ENCODE measurements around the gene ZBTB20. TPM values are rescaled to one million over a fixed set of nuclear protein-coding genes. Genes with fewer than 3 reads are reported as not detected.

The ZBTB20 gene
- total RNA-seq, 1 donor from 2014 or later: 3.9 TPM

DNA sequence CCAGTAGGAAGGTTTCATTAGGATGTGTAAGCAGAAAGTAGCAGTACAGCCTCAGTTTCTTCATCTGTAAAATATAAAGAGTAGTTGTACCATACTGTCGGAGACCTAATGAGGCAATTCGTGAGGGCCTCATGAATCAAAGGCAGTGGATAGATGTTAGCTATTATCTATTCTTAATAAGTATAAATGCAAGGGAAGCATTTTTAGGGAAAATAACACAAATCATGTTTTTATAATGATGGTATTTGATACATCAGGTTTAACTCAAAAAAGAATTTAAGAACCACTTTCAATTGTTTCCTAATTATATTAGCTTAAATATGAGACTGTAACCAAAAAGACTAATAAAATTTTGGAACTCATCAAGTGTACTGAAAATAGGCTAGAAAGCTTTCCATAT is 309.1 kb downstream of the ZBTB20 start:
- TF ChIP-seq, protein P1, sequence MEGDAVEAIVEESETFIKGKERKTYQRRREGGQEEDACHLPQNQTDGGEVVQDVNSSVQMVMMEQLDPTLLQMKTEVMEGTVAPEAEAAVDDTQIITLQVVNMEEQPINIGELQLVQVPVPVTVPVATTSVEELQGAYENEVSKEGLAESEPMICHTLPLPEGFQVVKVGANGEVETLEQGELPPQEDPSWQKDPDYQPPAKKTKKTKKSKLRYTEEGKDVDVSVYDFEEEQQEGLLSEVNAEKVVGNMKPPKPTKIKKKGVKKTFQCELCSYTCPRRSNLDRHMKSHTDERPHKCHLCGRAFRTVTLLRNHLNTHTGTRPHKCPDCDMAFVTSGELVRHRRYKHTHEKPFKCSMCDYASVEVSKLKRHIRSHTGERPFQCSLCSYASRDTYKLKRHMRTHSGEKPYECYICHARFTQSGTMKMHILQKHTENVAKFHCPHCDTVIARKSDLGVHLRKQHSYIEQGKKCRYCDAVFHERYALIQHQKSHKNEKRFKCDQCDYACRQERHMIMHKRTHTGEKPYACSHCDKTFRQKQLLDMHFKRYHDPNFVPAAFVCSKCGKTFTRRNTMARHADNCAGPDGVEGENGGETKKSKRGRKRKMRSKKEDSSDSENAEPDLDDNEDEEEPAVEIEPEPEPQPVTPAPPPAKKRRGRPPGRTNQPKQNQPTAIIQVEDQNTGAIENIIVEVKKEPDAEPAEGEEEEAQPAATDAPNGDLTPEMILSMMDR (IDR thresholded peaks at IDR 0.05; ENCODE audit: insufficient read depth, low read length, severe bottlenecking): no peak
- no peak overlapping the region for H3K4me3 ChIP-seq (ENCODE audit: low read depth, low read length)
- no peaks in the 10 kb centered on the region for H3K36me3 ChIP-seq (ENCODE audit: control insufficient read depth, insufficient read depth, low read length)
- FAIRE-seq (no peak), DNase-seq (ENCODE audit: low read depth) (no peak)
- no peaks in the 10 kb centered on the region for H3K27me3 ChIP-seq (ENCODE audit: control insufficient read depth, insufficient read depth, low read length)

DNA sequence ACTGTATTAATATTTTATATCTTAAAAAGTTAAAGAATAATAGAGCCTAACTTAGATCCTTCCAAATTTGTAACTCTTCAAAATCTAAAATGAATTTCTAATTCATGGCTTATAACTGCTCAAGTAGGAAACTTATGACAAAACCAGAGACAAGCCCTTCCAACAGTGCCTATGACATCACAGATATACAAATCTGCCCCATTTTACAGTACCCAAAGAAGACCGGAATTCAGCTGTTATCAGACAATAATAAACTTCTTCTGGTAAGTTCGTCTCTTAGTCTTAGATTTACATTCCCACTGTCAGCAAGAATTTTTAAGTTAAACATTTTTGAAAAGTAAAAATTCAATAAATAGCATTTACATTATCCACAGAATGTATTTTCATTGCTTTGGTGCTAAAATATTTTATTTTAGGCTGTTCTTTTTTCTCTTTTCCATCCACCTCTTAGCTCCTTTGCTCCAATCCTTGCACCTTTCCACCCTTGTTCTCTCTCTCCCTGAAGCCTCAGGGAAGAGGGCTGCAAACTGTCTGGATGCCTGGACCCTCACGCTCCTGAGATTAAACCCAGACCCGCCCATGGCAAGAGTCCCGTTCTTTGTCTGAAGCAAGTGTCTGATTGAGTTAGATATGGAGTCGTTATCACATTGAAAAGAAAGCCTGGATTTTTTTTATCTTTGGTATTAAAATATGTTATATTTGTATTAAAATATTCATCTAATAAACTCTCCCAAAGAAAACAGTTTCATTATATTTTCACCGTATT is 312.7 kb downstream of the ZBTB20 start:
- Histone ChIP-seq H3K4me3 (ENCODE audit: low read depth, low read length) (no peak overlapping the region), H3K36me3 (ENCODE audit: control insufficient read depth, insufficient read depth, low read length) (no peaks in the 10 kb centered on the region), H3K27me3 (ENCODE audit: control insufficient read depth, insufficient read depth, low read length) (no peaks in the 10 kb centered on the region)
- TF ChIP-seq, protein P1 (IDR thresholded peaks at IDR 0.05; ENCODE audit: insufficient read depth, low read length, severe bottlenecking): no peak
- DNase-seq (ENCODE audit: low read depth) (no peak), FAIRE-seq (no peak)

GRCh38 chr3:114831861-114832260 is 315.2 kb downstream of the ZBTB20 start:
- DNase-seq (ENCODE audit: low read depth) (no peak), FAIRE-seq (no peak)
- H3K4me3 ChIP-seq (ENCODE audit: low read depth, low read length): no peak overlapping the region
- no peaks in the 10 kb centered on the region for H3K27me3 ChIP-seq (ENCODE audit: control insufficient read depth, insufficient read depth, low read length)
- TF ChIP-seq, protein P1 (IDR thresholded peaks at IDR 0.05; ENCODE audit: insufficient read depth, low read length, severe bottlenecking): no peak
- H3K36me3 ChIP-seq (ENCODE audit: control insufficient read depth, insufficient read depth, low read length): no peaks in the 10 kb centered on the region

DNA sequence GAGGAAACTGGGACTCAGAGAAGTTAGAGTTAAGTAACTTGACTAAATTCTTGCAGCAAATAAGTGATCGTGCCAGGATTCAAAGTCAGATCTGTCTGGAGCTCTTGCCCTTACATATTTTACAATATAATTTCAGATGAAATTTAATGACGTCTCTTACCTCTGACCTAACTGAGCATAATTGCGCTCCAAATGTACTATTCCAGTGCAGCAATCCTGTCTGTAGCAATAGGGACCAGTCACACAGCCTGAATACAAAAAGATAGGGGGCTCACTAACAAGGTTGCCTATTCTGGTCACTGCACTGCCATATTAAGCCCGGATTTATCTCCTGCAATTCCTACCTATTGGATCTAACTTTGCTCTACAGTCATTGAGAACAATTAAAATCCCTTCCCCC is 316.4 kb downstream of the ZBTB20 start:
- H3K4me3 ChIP-seq (ENCODE audit: low read depth, low read length): no peak overlapping the region
- no peak for FAIRE-seq
- TF ChIP-seq, protein P1 (IDR thresholded peaks at IDR 0.05; ENCODE audit: insufficient read depth, low read length, severe bottlenecking): no peak
- H3K27me3 ChIP-seq (ENCODE audit: control insufficient read depth, insufficient read depth, low read length): no peaks in the 10 kb centered on the region
- DNase-seq (ENCODE audit: low read depth): no peak
- no peaks in the 10 kb centered on the region for H3K36me3 ChIP-seq (ENCODE audit: control insufficient read depth, insufficient read depth, low read length)

- Histone ChIP-seq H3K4me3 (ENCODE audit: low read depth, low read length) (no peak overlapping the region), H3K27me3 (ENCODE audit: control insufficient read depth, insufficient read depth, low read length) (no peaks in the 10 kb centered on the region), H3K36me3 (ENCODE audit: control insufficient read depth, insufficient read depth, low read length) (no peaks in the 10 kb centered on the region)
- DNase-seq (ENCODE audit: low read depth) (no peak), FAIRE-seq (no peak)
- TF ChIP-seq, protein P1 (IDR thresholded peaks at IDR 0.05; ENCODE audit: insufficient read depth, low read length, severe bottlenecking): no peak
These were observed 317.3 kb downstream of the ZBTB20 start for GRCh38 chr3:114829783-114830182.

- DNase-seq (ENCODE audit: low read depth) (peak; percentile 62), FAIRE-seq (no peak)
- TF ChIP-seq, protein P1 (IDR thresholded peaks at IDR 0.05; ENCODE audit: insufficient read depth, low read length, severe bottlenecking): peak; percentile 53
- Histone ChIP-seq H3K36me3 (ENCODE audit: control insufficient read depth, insufficient read depth, low read length) (no peaks in the 10 kb centered on the region), H3K4me3 (ENCODE audit: low read depth, low read length) (no peak overlapping the region), H3K27me3 (ENCODE audit: control insufficient read depth, insufficient read depth, low read length) (no peaks in the 10 kb centered on the region)
These were observed 319.6 kb downstream of the ZBTB20 start for GRCh38 chr3:114827495-114827894.
